AML-193 (cell line): ENCODE results near the gene MRPL16.

Source experiments
- DNase-seq, 2 experiments: peaks; one replicate each; lab custom pipeline; 2025; lab: John Stamatoyannopoulos, UW

The MRPL16 gene

DNA sequence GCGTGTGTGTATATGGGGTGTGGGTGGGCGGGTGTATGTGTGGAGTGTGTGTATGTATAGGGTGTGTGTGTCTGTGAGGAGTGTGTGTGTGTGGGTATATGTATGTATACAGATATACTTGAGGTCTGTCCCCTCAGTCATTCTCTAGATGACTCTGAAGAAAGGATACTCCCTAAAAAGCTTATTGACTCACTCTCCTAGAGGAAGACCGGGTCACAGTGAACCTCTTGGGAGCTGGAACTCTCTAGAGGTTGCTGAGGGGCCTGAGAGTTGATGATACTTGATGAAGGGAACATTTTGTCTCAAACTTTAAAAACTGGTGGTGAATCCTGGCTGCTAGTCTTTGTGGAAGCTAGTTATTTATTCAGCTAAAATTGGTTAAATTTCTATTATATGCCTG is 40.3 kb downstream of the MRPL16 start:
- DNase-seq: no peak

DNA sequence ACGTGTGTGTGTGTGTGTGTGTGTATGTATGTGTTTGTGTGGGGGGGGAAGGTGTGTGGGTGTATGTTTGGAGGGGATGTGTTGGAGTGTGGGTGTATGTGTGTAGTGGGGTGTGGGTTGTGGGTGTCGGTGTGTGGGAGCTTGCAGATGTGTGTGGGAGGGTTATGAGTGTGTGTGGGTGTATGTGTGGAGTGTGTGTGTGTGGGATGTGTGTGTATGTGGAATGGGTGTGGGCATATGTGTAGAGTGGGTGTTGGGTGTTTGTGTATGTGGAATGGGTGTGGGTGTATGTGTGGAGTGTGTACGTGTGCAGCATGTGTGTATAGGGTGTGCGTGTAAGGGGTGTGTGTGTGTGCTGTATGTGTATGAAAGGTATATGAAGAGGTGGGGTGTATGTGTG is 40.8 kb downstream of the MRPL16 start:
- no peak for DNase-seq

- DNase-seq: no peak
These were observed 41.5 kb downstream of the MRPL16 start for GRCh38 chr11:59769111-59769510.

- peak; percentile 36 to 44 for DNase-seq
These were observed 43.4 kb downstream of the MRPL16 start for GRCh38 chr11:59767225-59767611.

- peak in 1 of 2 experiments; percentile 26 for DNase-seq
These were observed 43.9 kb downstream of the MRPL16 start for GRCh38 chr11:59766542-59767224.

DNA sequence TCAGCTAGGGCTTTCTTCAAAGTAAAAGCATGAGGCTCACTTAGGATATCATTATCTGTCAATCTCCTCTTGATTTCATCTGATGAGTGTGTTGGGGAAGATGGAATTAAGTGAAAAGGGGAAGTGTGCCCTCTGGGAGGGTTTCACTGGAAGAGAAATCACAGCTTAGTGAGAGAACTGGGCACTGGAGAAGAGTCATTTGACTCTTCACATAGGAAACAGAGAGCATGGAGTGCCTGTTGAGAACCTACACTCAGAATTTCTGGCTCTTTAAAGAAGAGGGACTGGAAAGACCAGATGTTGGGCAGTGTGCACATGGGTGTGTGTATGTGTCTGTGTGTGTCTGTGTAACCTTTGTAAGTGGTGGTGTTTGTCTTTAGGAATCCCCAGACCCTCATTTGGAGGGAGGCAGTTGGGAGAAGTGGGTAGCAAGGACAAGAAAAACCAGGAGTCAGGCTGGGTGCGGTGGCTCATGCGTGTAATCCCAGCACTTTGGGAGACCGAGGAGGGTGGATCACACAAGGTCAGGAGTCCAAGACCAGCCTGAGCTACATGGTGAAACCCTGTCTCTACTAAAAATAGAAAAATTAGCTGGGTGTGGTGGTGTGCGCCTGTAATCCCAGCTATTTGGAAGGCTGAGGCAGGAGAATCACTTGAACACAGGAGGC is 45.4 kb downstream of the MRPL16 start:
- no peak for DNase-seq

DNA sequence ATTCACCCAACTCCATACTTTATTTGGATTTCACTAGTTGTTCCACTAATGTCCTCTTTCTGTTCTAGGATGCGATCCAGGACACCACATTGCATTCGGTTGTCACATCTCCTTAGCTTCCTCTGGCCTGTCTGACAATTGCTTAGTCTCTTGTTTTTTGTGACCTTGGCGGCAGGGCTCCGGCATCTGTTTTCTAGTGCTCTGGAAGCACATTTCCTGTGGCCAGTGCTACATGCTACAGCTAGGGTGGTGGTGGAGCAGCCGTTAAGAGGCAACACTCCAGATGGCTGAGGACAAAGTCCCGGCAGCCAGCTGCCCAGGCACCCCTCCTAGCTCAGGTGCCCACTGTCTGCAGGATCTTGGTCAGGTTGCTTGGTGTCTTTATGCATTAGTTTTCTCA is 48.6 kb downstream of the MRPL16 start:
- no peak for DNase-seq

- DNase-seq: no peak
These were observed 49.8 kb downstream of the MRPL16 start for GRCh38 chr11:59760771-59761170.

- no peak for DNase-seq
These were observed 50.7 kb downstream of the MRPL16 start for GRCh38 chr11:59759900-59760299.

- no peak for DNase-seq
These were observed 52.1 kb downstream of the MRPL16 start for GRCh38 chr11:59758401-59759037.

DNA sequence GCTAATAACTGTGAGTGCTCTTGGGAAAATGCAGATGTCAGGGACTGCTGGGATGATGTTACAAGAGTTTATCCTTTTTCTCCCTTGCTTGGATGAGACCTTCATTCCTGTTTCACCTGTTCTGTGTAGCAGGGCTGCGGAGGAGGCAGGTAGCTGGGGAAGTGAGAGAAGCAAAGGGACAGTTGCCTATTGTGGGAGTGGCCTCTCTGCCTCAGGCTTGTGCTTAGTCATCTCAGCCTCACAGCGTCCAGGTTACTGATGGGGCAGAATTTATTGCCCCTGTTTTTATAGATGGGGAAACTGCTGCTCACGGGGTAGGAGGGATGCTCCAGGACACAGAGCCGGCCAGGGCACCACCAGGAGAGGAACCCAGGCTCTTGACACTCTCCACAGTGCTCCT is 53.7 kb downstream of the MRPL16 start:
- DNase-seq: peak in 1 of 2 experiments; percentile 13

- no peak for DNase-seq
These were observed 54.1 kb downstream of the MRPL16 start for GRCh38 chr11:59756558-59756840.
